HG03558 (cell line): ENCODE measurements around the gene PLCB1.

Source experiments
- ATAC-seq: cut with Tn5 transposase; IDR thresholded peaks from one replicate; pipeline ENCODE4 v1.9.1; 2021; ENCODE audit warnings: moderate number of reproducible peaks; ENCODE audit not compliant: unreplicated experiment; ENCODE audit errors: extremely low read depth

PLCB1 gene

GRCh38 chr20:8661229-8661952 lies 529.3 kb downstream of the PLCB1 start:
- ATAC-seq = no peak

GRCh38 chr20:8662433-8662954 lies 530.4 kb downstream of the PLCB1 start:
- no peak for ATAC-seq

- ATAC-seq = no peak
These were observed 531.4 kb downstream of the PLCB1 start for GRCh38 chr20:8663424-8663823.

GRCh38 chr20:8664778-8665177 lies 532.7 kb downstream of the PLCB1 start:
- no peak for ATAC-seq

- no peak for ATAC-seq
These were observed 535.2 kb downstream of the PLCB1 start for GRCh38 chr20:8667306-8667705.

GRCh38 chr20:8670207-8670892 lies 538.3 kb downstream of the PLCB1 start:
- no peak for ATAC-seq

GRCh38 chr20:8670893-8671215 lies 538.8 kb downstream of the PLCB1 start:
- no peak for ATAC-seq

- ATAC-seq = no peak
These were observed 539.4 kb downstream of the PLCB1 start for GRCh38 chr20:8671370-8671961.

GRCh38 chr20:8673116-8673515 lies 541.0 kb downstream of the PLCB1 start:
- ATAC-seq = no peak

- no peak for ATAC-seq
These were observed 543.8 kb downstream of the PLCB1 start for GRCh38 chr20:8675896-8676295.

- no peak for ATAC-seq
These were observed 546.2 kb downstream of the PLCB1 start for GRCh38 chr20:8678098-8678776.

- no peak for ATAC-seq
These were observed 557.3 kb downstream of the PLCB1 start for GRCh38 chr20:8689337-8689736.

GRCh38 chr20:8690074-8690473 lies 558.0 kb downstream of the PLCB1 start:
- ATAC-seq = no peak

- no peak for ATAC-seq
These were observed 561.6 kb downstream of the PLCB1 start for GRCh38 chr20:8693709-8694108.

GRCh38 chr20:8700756-8701155 lies 568.7 kb downstream of the PLCB1 start:
- no peak for ATAC-seq

GRCh38 chr20:8706961-8707700 lies 575.1 kb downstream of the PLCB1 start:
- ATAC-seq = no peak

- no peak for ATAC-seq
These were observed 577.6 kb downstream of the PLCB1 start for GRCh38 chr20:8709627-8710026.

GRCh38 chr20:8711501-8711900 lies 579.4 kb downstream of the PLCB1 start:
- no peak for ATAC-seq

- ATAC-seq = no peak
These were observed 582.1 kb downstream of the PLCB1 start for GRCh38 chr20:8714206-8714605.

- ATAC-seq = no peak
These were observed 586.2 kb downstream of the PLCB1 start for GRCh38 chr20:8718279-8718678.
